ENCODE data around the gene SRRM1. TPM values are rescaled to one million over a fixed set of nuclear protein-coding genes. Genes with fewer than 3 reads are reported as not detected.

The SRRM1 gene
- total RNA-seq (2022; extraction: Qiagen RNA extraction), result 36.6 to 60.6 TPM (median 40.2 TPM) in 5 replicates

GRCh38 chr1:24642481-24643362, at the start of gene SRRM1:
SRRM1 (plus strand) TSS chr1:24643302; CDS start chr1:24643327, 25 bp downstream.

Other genes with a start within 250 kb of the SRRM1 start
- 5.1 to 6.4 TPM (median 6.0 TPM) in 5 replicates for gene STPG1, start 229.5 kb upstream of the SRRM1 start, total RNA-seq (2022; extraction: Qiagen RNA extraction)
- gene NIPAL3, start 227.5 kb upstream of the SRRM1 start, total RNA-seq (2022; extraction: Qiagen RNA extraction), result 6.3 to 7.4 TPM (median 7.1 TPM) in 5 replicates
- 12.1 to 15.7 TPM (median 14.1 TPM) in 5 replicates for gene RCAN3, start 140.5 kb upstream of the SRRM1 start, total RNA-seq (2022; extraction: Qiagen RNA extraction)
- gene NCMAP, start 87.2 kb upstream of the SRRM1 start, total RNA-seq (2022; extraction: Qiagen RNA extraction), result 0.02 to 0.06 TPM (median 0.03 TPM) in 4 of 5 replicates, not detected in the other
- gene CLIC4, start 102.1 kb downstream of the SRRM1 start, total RNA-seq (2022; extraction: Qiagen RNA extraction), result 44.4 to 64.1 TPM (median 57.3 TPM) in 5 replicates